IMR-90 (cell line): ENCODE results near the gene ZNF555. TPM values are rescaled to one million over a fixed set of nuclear protein-coding genes. Genes with fewer than 3 reads are reported as not detected.

Experiments
- ATAC-seq: fragments of 200-7000 bp; cut with Tn5 transposase; 2 replicates; pipeline ENCODE4 v1.9.1; 2020; ENCODE audit warnings: low read depth, mild to moderate bottlenecking, moderate library complexity
- BruUV-seq: library from RNA; stranded (reverse); fragments of 400-500 nt; replicated peaks from 2 replicates; lab custom pipeline; 2021; lab: Mats Ljungman, UMichigan
- CTCF ChIA-PET: fragments of 300-600 bp; formaldehyde crosslinking; extraction: SDS; loops from one replicate; lab custom pipeline; 2021; ENCODE audit warnings: antibody characterized with exemption; lab: Yijun Ruan, JAX
- POLR2A ChIA-PET: fragments of 300-600 bp; sonication (Branson Sonifier 250); formaldehyde crosslinking; loops from one replicate; lab custom pipeline; 2022; ENCODE audit warnings: antibody characterized with exemption; ENCODE audit not compliant: unreplicated experiment; lab: Charles Lee
- DNase-seq: peaks from one replicate; pipeline ENCODE4 v3.0.0; 2013
- H2AFZ ChIP-seq: replicated peaks from 2 replicates; pipeline ENCODE3; 2013; ENCODE audit warnings: low read length, mild to moderate bottlenecking; ENCODE audit not compliant: poor library complexity
- H2AK5ac ChIP-seq: 2 replicates; pipeline ENCODE4 v1.6.1; 2013; ENCODE audit warnings: low read depth, low read length, inconsistent platforms
- H2AK9ac ChIP-seq: replicated peaks from 2 replicates; pipeline ENCODE3; 2013; ENCODE audit warnings: mild to moderate bottlenecking, low read depth, low read length, moderate library complexity; ENCODE audit not compliant: poor library complexity
- H2BK120ac ChIP-seq: 2 replicates; pipeline ENCODE4 v1.6.1; 2013; ENCODE audit warnings: low read depth, low read length, inconsistent platforms
- H2BK15ac ChIP-seq: 3 replicates; pipeline ENCODE4 v1.6.1; 2013; ENCODE audit warnings: low read depth, low read length, inconsistent platforms
- H2BK20ac ChIP-seq: 2 replicates; pipeline ENCODE4 v1.6.1; 2013; ENCODE audit warnings: low read depth, mild to moderate bottlenecking, inconsistent platforms, low read length, moderate library complexity
- H2BK5ac ChIP-seq: 2 replicates; pipeline ENCODE4 v1.6.1; 2013; ENCODE audit warnings: mild to moderate bottlenecking, low read depth, low read length, inconsistent platforms; ENCODE audit not compliant: poor library complexity, severe bottlenecking
- H3K14ac ChIP-seq: replicated peaks from 2 replicates; pipeline ENCODE4 v1.6.1; 2013; ENCODE audit warnings: low read depth, low read length, inconsistent platforms
- H3K18ac ChIP-seq: 2 replicates; pipeline ENCODE4 v1.6.1; 2013; ENCODE audit warnings: low read depth, low read length, control low read depth
- H3K23ac ChIP-seq: 2 replicates; pipeline ENCODE4 v1.6.1; 2013; ENCODE audit warnings: low read depth, low read length, inconsistent platforms
- H3K27ac ChIP-seq: 2 replicates; pipeline ENCODE4 v1.5.1; 2013; ENCODE audit warnings: mild to moderate bottlenecking, control low read depth, low read length; ENCODE audit not compliant: insufficient read depth
- H3K27me3 ChIP-seq: 2 replicates; pipeline ENCODE4 v1.6.1; 2013; ENCODE audit warnings: low read length; ENCODE audit not compliant: control insufficient read depth, insufficient read depth
- H3K36me3 ChIP-seq: 2 replicates; pipeline ENCODE4 v1.6.1; 2013; ENCODE audit warnings: low read length, mixed read lengths; ENCODE audit not compliant: control insufficient read depth, insufficient read depth
- H3K4ac ChIP-seq: 2 replicates; pipeline ENCODE4 v1.6.1; 2013; ENCODE audit warnings: low read depth, low read length, inconsistent platforms
- H3K4me1 ChIP-seq: 2 replicates; pipeline ENCODE4 v1.6.1; 2013; ENCODE audit warnings: low read length, mixed read lengths; ENCODE audit not compliant: control insufficient read depth, insufficient read depth
- H3K4me2 ChIP-seq: 2 replicates; pipeline ENCODE4 v1.6.1; 2013; ENCODE audit warnings: low read depth, mild to moderate bottlenecking, control low read depth, low read length, moderate library complexity
- H3K4me3 ChIP-seq: 2 replicates; pipeline ENCODE4 v1.5.1; 2013; ENCODE audit warnings: low read depth, mild to moderate bottlenecking, control low read depth, low read length, moderate library complexity; ENCODE audit not compliant: insufficient read depth
- H3K56ac ChIP-seq: 2 replicates; pipeline ENCODE4 v1.6.1; 2013; ENCODE audit warnings: low read length, inconsistent platforms; ENCODE audit not compliant: insufficient read depth; ENCODE audit errors: extremely low read depth
- H3K79me1 ChIP-seq, 2 experiments: 2 replicates each; pipeline ENCODE4 v1.6.1; 2013; ENCODE audit warnings: low read length in 2 of 2, inconsistent platforms in 1 of 2, low read depth in 1 of 2
- H3K9ac ChIP-seq: 2 replicates; pipeline ENCODE4 v1.6.1; 2013; ENCODE audit warnings: low read depth, low read length, control low read depth
- H3K9me1 ChIP-seq: 2 replicates; pipeline ENCODE4 v1.6.1; 2013; ENCODE audit warnings: low read length, inconsistent platforms; ENCODE audit not compliant: insufficient read depth
- H3K9me3 ChIP-seq: 2 replicates; pipeline ENCODE4 v1.6.1; 2013; ENCODE audit warnings: low read length; ENCODE audit not compliant: control insufficient read depth, insufficient read depth
- H4K20me1 ChIP-seq: 2 replicates; pipeline ENCODE4 v1.6.1; 2013; ENCODE audit warnings: low read length, inconsistent platforms; ENCODE audit not compliant: insufficient read depth
- H4K5ac ChIP-seq: 2 replicates; pipeline ENCODE4 v1.6.1; 2013; ENCODE audit warnings: mild to moderate bottlenecking, low read depth, low read length, control low read depth
- H4K8ac ChIP-seq, 2 experiments: 2 replicates each; pipeline ENCODE4 v1.6.1; 2013; ENCODE audit warnings: low read depth in 2 of 2, low read length in 2 of 2, control low read depth in 1 of 2, inconsistent platforms in 1 of 2
- H4K91ac ChIP-seq: 2 replicates; pipeline ENCODE4 v1.6.1; 2013; ENCODE audit warnings: low read depth, low read length, inconsistent platforms; ENCODE audit not compliant: insufficient read depth
- BHLHE40 ChIP-seq: fragments of 150-350 bp; IDR thresholded peaks from 2 replicates; pipeline ENCODE4 v1.6.1; 2016; ENCODE audit warnings: mild to moderate bottlenecking, low read depth, low read length
- CEBPB ChIP-seq: IDR thresholded peaks from 2 replicates; pipeline ENCODE4 v1.6.1; 2012; ENCODE audit warnings: low read depth, low read length, improper control_type of control experiment
- CHD1 ChIP-seq: IDR thresholded peaks from 2 replicates; pipeline ENCODE4 v1.6.1; 2012; ENCODE audit warnings: low read depth, low read length, improper control_type of control experiment
- CTCF ChIP-seq: conservative IDR thresholded peaks from 2 replicates; pipeline ENCODE4 v1.5.1; 2012; ENCODE audit warnings: mild to moderate bottlenecking, low read depth, low read length, improper control_type of control experiment
- FOS ChIP-seq: fragments of 150-350 bp; IDR thresholded peaks from 2 replicates; pipeline ENCODE4 v1.6.1; 2016; ENCODE audit warnings: low read depth, low read length
- MAZ ChIP-seq: IDR thresholded peaks from 2 replicates; pipeline ENCODE4 v1.6.1; 2012; ENCODE audit warnings: low read depth, mild to moderate bottlenecking, low read length, improper control_type of control experiment, moderate library complexity, borderline replicate concordance
- MXI1 ChIP-seq: IDR thresholded peaks from 2 replicates; pipeline ENCODE4 v1.6.1; 2012; ENCODE audit warnings: low read depth, mild to moderate bottlenecking, low read length, moderate library complexity, borderline replicate concordance
- RAD21 ChIP-seq: IDR thresholded peaks from 2 replicates; pipeline ENCODE4 v1.6.1; 2012; ENCODE audit warnings: low read length, improper control_type of control experiment
- RCOR1 ChIP-seq: IDR thresholded peaks from 2 replicates; pipeline ENCODE4 v1.6.1; 2012; ENCODE audit warnings: mild to moderate bottlenecking, low read length, improper control_type of control experiment; ENCODE audit not compliant: insufficient replicate concordance
- RFX5 ChIP-seq: IDR thresholded peaks from 2 replicates; pipeline ENCODE4 v1.8.0; 2012; ENCODE audit warnings: low read depth, mild to moderate bottlenecking, low read length, moderate library complexity
- SMC3 ChIP-seq: fragments of 150-350 bp; IDR thresholded peaks from 2 replicates; pipeline ENCODE4 v1.6.1; 2016; ENCODE audit warnings: low read depth, mild to moderate bottlenecking, antibody characterized with exemption, low read length, moderate library complexity
- USF2 ChIP-seq: fragments of 150-350 bp; IDR thresholded peaks from 2 replicates; pipeline ENCODE4 v1.6.1; 2017; ENCODE audit warnings: mild to moderate bottlenecking, antibody characterized with exemption, low read length, low read depth
- WGBS, 2 experiments: methylation state at CpG; one replicate each; pipeline versions ENCODE4 v1.1.5 to v1.1.7; 2013; ENCODE audit warnings: missing lambda C conversion rate in 2 of 2; ENCODE audit not compliant: insufficient read length in 1 of 2; ENCODE audit errors: extremely low coverage in 2 of 2; 5-methylcytosine and 5-hydroxymethylcytosine counted together
- dilution Hi-C: fragments of 300-500 bp; cut with HindIII; formaldehyde crosslinking; loops from one replicate; pipeline ENCODE4 v1.14.3; 2018; ENCODE audit warnings: low sequenced_read_pairs; ENCODE audit not compliant: unreplicated experiment
- in situ Hi-C: fragments of 300-500 bp; cut with MboI; formaldehyde crosslinking; loops from 3 replicates; pipeline ENCODE4 v1.14.3; 2019; ENCODE audit warnings: low sequenced_read_pairs, inconsistent platforms, mixed read lengths
- intact Hi-C: fragments of 100-400 bp; cut with micrococcal nuclease; formaldehyde crosslinking; loops from 2 replicates; pipeline ENCODE4 v1.10.0; 2022
- polyA plus RNA-seq, 3 experiments: library from polyadenylated mRNA; depleted of rRNA; stranded (reverse); fragments of >200 nt; gene quantifications; 2 replicates each; pipeline ENCODE4 v1.2.3, GENCODE V29; 2012; ENCODE audit warnings: low replicate concordance in 1 of 3
- total RNA-seq: library from RNA; depleted of rRNA; stranded (reverse); fragments of >200 nt; gene quantifications from 2 replicates; pipeline ENCODE4 v1.2.3, GENCODE V29; 2012

Gene ZNF555
- total and polyA plus RNA-seq, 2 of the 4 experiments (the other 2 are of a cell fraction), result 2.8 to 9.7 TPM

- no peak overlapping the region for H3K56ac ChIP-seq
- no peak overlapping the region for H2AK5ac ChIP-seq
- no peak overlapping the region for H3K14ac ChIP-seq
- DNase-seq, result no peak
- H3K4me1 ChIP-seq, result no peaks in the 10 kb centered on the region
- CTCF ChIA-PET, result no interaction called here
- H2AFZ ChIP-seq, result no peak overlapping the region
- H3K27ac ChIP-seq, result no peak overlapping the region
- H2BK5ac ChIP-seq, result no peak overlapping the region
- H4K8ac ChIP-seq, result no peak overlapping the region
- POLR2A ChIA-PET, result no interaction called here
- H4K91ac ChIP-seq, result no peak overlapping the region
- H3K9me1 ChIP-seq, result no peaks in the 10 kb centered on the region
- H3K23ac ChIP-seq, result no peak overlapping the region
- no peak overlapping the region for H3K18ac ChIP-seq
- no peak overlapping the region for H2AK9ac ChIP-seq
- no peak overlapping the region for H3K4ac ChIP-seq
- no peak overlapping the region for H2BK120ac ChIP-seq
- H2BK20ac ChIP-seq, result no peak overlapping the region
- no peak overlapping the region for H3K9ac ChIP-seq
- H3K9me3 ChIP-seq, result no peaks in the 10 kb centered on the region
- no peak overlapping the region for H2BK15ac ChIP-seq
- H3K36me3 ChIP-seq, result peaks cover 53% of the 10 kb centered on the region
- no peak overlapping the region for H3K4me3 ChIP-seq
- intact Hi-C loops, result no loop called here
- H3K4me2 ChIP-seq, result no peak overlapping the region
- no peak overlapping the region for H4K5ac ChIP-seq
- peaks cover 6% of the 10 kb centered on the region; the same call in 1 of the 2 replicates for H4K20me1 ChIP-seq
- no peak for TF ChIP-seq SMC3
- TF ChIP-seq MAZ, result no peak
- TF ChIP-seq RFX5, result no peak
- no peak for TF ChIP-seq MXI1
- no peak for TF ChIP-seq CTCF
- TF ChIP-seq CHD1, result no peak
- no peak for TF ChIP-seq BHLHE40
- TF ChIP-seq RAD21, result no peak
- no peak for TF ChIP-seq USF2
- no peak for TF ChIP-seq CEBPB
- no peak for TF ChIP-seq RCOR1
- no peak for TF ChIP-seq FOS
- WGBS, 2 experiments, result 94% methylated on average over 6 of the region's 27 CpGs; no CpG with 5 or more reads in 1 of the 2 experiments
- peaks cover 0 to 12% of the 10 kb centered on the region in 2 experiments; a peak in 2 of 4 replicates for H3K79me1 ChIP-seq
- H3K27me3 ChIP-seq, result no peaks in the 10 kb centered on the region
- no peak for ATAC-seq
- in situ Hi-C loops, result no loop called here
- dilution Hi-C loops, result no loop called here
- no TSS peak for BruUV-seq
Observed at GRCh38 chr19:2804156-2805004, 36.9 kb upstream of the ZNF555 start.
